T-helper 17 cell (primary cell): ENCODE data around the gene BRINP3. TPM values are rescaled to one million over a fixed set of nuclear protein-coding genes. Genes with fewer than 3 reads are reported as not detected.
"Not testable (repeated sequence)": the region's sequence is repeated elsewhere in the genome, so short reads cannot be mapped to it uniquely, and the experiment has no call there.

Source experiments
- ATAC-seq: fragments of 150-1000 bp; cut with Tn5 transposase; 2 replicates; pipeline ENCODE4 v1.10.0; 2021; ENCODE audit warnings: mild to moderate bottlenecking, moderate library complexity
- DNase-seq, 3 donors: peaks; one replicate each; pipeline versions ENCODE4 v3.0.0 to v3.0.0-alpha.2; 2020 to 2021
- H3K9me3 ChIP-seq: one replicate; pipeline ENCODE4 v1.7.0; 2013; ENCODE audit warnings: low read length, mild to moderate bottlenecking; ENCODE audit not compliant: control insufficient read depth, poor library complexity, severe bottlenecking
- H3K27ac Mint-ChIP-seq: one replicate; pipeline ENCODE4 v1.8.0; 2022; ENCODE audit warnings: mild to moderate bottlenecking, moderate library complexity, mixed read lengths
- H3K27me3 Mint-ChIP-seq: one replicate; pipeline ENCODE4 v1.8.0; 2022; ENCODE audit warnings: mixed read lengths
- H3K36me3 Mint-ChIP-seq: one replicate; pipeline ENCODE4 v1.8.0; 2022; ENCODE audit warnings: low read depth, mixed read lengths
- H3K4me1 Mint-ChIP-seq: one replicate; pipeline ENCODE4 v1.8.0; 2022; ENCODE audit warnings: mild to moderate bottlenecking, mixed read lengths
- H3K4me3 Mint-ChIP-seq: one replicate; pipeline ENCODE4 v1.8.0; 2022; ENCODE audit warnings: mild to moderate bottlenecking, moderate library complexity, mixed read lengths
- total RNA-seq, 4 donors: library from RNA in 2 of 4; stranded (reverse) in 2 of 4; gene quantifications; one replicate each; pipeline ENCODE4 v1.2.3 and lab custom pipeline; 2022 to 2026

The BRINP3 gene
- total RNA-seq, 2 donors from 2014 or later, result not detected

DNA sequence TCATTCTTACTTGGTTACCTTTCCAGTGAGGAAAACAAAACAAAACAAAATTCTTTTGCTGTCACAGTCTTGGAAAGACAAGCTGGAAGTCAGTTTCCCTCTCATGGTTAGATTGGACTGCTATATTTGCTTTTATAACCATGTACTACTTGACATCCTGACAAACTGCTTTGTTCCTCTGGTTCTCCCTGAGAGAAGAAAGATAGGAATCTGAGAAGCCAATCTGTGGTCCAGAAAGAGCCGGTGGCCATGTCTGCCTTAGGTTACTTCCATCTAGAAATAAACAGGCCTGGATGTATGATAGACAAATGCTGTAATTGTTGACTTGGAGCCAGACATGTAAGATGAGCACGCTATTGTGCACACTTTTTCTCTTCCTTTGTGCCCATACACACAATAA, 330.0 kb downstream of the BRINP3 start:
- no peak for ATAC-seq
- DNase-seq, result no peak
- H3K4me3 Mint-ChIP-seq, result no peak overlapping the region
- no peaks in the 10 kb centered on the region for H3K4me1 Mint-ChIP-seq
- no peaks in the 10 kb centered on the region for H3K36me3 Mint-ChIP-seq
- no peak overlapping the region for H3K27ac Mint-ChIP-seq
- no peaks in the 10 kb centered on the region for H3K27me3 Mint-ChIP-seq
- H3K9me3 ChIP-seq, result no peaks in the 10 kb centered on the region

DNA sequence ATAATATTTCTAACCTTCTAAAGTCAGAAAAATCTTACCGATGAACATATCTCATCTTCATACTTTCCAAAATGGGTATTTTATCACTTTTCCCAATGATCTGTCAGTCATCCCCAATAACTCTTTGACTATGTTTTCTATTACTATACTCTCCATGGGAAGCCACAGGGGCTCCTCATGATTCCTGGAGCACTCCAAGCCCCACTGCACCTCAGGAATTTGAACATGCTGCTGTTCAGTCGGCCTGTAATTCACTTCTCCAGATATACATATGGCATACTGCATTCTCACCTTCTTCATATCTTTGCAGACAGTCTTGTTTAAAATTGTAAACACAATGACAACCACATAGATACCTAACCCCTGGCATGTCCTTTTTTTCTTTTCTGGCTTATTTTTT, 333.0 kb downstream of the BRINP3 start:
- no peak for ATAC-seq
- no peaks in the 10 kb centered on the region for H3K9me3 ChIP-seq
- Mint-ChIP-seq H3K4me1 (no peaks in the 10 kb centered on the region), H3K4me3 (no peak overlapping the region), H3K27me3 (no peaks in the 10 kb centered on the region), H3K27ac (no peak overlapping the region), H3K36me3 (no peaks in the 10 kb centered on the region)
- no peak for DNase-seq

DNA sequence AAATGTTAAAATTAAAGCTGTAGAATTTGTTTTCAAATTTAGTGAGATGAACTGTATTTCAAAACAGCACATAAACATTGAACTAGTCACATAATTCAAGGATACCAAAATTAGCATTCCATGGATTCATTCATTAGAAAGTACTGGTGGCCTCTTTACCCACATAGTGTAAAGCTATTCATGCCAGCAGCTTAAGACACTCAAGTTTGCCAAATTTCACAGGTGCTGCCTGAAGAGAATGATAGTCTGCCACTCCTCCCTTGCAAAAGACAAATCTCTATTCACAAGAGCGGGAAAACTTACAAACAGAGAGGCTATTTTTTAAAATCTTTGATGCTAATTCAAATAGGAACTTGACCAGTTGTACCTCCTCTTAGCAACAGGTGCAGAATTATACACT, 337.0 kb downstream of the BRINP3 start:
- H3K9me3 ChIP-seq, result no peaks in the 10 kb centered on the region
- no peak overlapping the region for H3K4me3 Mint-ChIP-seq
- no peak for DNase-seq
- H3K4me1 Mint-ChIP-seq, result no peaks in the 10 kb centered on the region
- no peaks in the 10 kb centered on the region for H3K36me3 Mint-ChIP-seq
- no peak overlapping the region for H3K27ac Mint-ChIP-seq
- H3K27me3 Mint-ChIP-seq, result no peaks in the 10 kb centered on the region
- no peak for ATAC-seq

DNA sequence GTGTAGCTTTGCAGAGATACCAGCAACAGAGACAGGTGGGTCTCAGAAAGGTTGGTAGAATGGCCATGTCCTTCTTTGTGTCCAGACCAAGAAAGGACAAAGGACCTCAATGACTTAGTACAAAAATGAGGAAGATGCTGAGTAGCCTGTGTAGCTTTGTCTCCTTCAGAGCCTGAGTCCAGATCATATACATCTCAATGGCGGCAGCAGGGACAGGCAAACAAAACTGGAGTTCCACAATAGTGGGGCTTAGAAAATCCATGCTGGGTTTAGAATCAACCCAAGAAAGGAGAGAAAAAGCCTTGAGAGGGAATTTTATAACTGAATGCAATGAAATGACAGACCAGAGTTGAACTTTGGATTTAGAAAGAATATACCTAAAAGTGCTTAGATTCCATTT, 339.0 kb downstream of the BRINP3 start:
- no peak overlapping the region for H3K27ac Mint-ChIP-seq
- no peaks in the 10 kb centered on the region for H3K27me3 Mint-ChIP-seq
- H3K36me3 Mint-ChIP-seq, result no peaks in the 10 kb centered on the region
- no peaks in the 10 kb centered on the region for H3K9me3 ChIP-seq
- H3K4me3 Mint-ChIP-seq, result no peak overlapping the region
- ATAC-seq, result no peak
- no peak for DNase-seq
- H3K4me1 Mint-ChIP-seq, result no peaks in the 10 kb centered on the region

DNA sequence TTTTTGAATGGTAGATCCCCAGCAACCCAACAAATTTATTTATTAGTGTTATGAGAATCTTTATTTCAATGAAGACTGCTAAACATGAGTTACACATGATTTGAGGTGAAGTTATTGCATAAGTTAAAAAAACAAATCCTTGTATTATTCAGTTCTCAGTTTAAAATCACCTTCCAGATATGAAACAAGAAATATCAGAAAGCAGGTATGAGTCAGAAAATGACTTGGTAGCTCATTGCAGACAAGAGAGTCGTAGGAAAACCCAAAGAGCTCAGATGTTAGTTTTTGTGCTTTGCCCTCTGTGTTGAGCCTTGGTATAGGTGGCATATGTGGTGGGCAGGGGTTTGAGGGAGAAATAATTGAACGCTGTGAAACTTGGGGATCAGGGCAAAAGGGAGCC, 339.4 kb downstream of the BRINP3 start:
- Mint-ChIP-seq H3K4me1 (no peaks in the 10 kb centered on the region), H3K36me3 (no peaks in the 10 kb centered on the region), H3K27ac (no peak overlapping the region), H3K27me3 (no peaks in the 10 kb centered on the region), H3K4me3 (no peak overlapping the region)
- DNase-seq (no peak), ATAC-seq (no peak)
- H3K9me3 ChIP-seq, result no peaks in the 10 kb centered on the region

DNA sequence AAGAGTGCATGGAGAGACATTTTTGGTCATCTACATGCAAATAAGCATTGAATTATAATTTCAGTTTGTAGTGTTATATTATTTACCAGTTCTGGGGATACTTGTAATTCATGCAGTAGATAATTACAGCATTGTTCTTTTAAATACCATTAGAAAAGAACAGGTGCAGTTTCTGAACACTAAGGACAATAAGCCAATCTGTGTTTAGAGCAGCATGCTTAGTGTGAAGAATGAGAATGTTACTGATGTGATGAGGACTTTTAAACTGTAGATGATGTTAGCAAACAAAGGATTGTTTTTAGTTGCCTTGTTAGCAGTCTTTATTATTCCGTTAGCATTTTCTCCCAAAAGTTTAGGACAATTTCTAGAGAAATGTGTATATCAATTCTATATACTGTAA, 348.3 kb downstream of the BRINP3 start:
- Mint-ChIP-seq H3K36me3 (no peaks in the 10 kb centered on the region), H3K27ac (no peak overlapping the region), H3K27me3 (no peaks in the 10 kb centered on the region), H3K4me1 (no peaks in the 10 kb centered on the region), H3K4me3 (no peak overlapping the region)
- H3K9me3 ChIP-seq, result no peaks in the 10 kb centered on the region
- ATAC-seq, result no peak
- no peak for DNase-seq

DNA sequence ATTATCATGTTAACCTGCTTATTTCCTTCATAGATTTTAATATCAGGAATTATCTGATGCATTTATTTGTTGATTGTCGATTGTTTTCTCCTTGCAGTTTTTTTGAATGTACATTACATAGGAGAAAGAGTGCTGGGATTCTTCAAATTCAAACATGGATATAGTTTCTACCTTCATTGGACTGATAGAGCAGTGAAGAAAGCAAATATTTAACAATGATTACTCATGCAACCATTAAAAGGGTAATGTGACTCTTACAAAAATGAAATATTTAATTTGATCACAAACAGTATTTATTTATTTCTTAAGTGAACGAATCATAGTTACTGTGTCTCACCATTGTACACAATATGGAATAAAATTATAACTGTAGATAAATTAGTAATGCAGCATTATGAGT, 350.9 kb downstream of the BRINP3 start:
- Mint-ChIP-seq H3K27ac (no peak overlapping the region), H3K4me3 (no peak overlapping the region), H3K27me3 (no peaks in the 10 kb centered on the region), H3K4me1 (no peaks in the 10 kb centered on the region), H3K36me3 (no peaks in the 10 kb centered on the region)
- no peak for DNase-seq
- no peaks in the 10 kb centered on the region for H3K9me3 ChIP-seq
- no peak for ATAC-seq

DNA sequence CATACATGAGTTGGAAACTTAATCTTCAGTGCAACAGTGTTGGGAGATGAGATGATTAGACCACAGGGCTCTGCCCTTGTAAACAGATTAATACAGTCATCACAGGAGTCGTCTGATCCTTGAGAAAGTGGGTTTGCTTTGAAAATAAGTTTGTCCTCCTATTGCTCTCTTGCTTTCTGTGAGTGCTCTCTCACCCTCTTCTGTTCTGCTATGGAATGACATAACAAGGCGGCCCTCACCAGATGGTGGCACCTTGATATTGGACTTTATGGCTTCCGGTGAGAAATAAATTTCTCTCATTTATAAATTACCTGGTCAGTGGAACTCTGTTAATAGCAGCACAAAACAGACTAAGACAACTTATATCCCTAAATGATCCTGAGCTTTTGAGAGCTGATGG, 353.6 kb downstream of the BRINP3 start:
- no peak for ATAC-seq
- no peaks in the 10 kb centered on the region for H3K9me3 ChIP-seq
- H3K27ac Mint-ChIP-seq, result no peak overlapping the region
- no peaks in the 10 kb centered on the region for H3K27me3 Mint-ChIP-seq
- no peak for DNase-seq
- H3K36me3 Mint-ChIP-seq, result no peaks in the 10 kb centered on the region
- H3K4me3 Mint-ChIP-seq, result no peak overlapping the region
- no peaks in the 10 kb centered on the region for H3K4me1 Mint-ChIP-seq

DNA sequence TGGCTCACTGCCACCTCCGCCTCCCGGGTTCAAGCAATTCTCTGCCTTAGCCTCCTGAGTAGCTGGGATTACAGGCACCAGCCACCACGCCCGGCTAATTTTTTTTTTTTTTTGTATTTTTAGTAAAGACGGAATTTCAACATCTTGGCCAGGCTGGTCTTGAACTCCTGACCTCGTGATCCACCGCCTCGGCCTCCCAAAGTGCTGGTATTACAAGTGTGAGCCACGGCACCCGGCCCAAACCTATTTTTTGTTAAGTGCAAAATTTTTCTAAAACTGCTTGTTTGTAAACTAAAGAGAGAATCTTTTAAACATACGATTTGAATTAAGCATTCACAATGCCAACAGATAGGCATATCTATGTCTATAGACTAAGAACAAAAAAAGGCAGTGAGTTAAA, 357.1 kb downstream of the BRINP3 start:
- not testable (repeated sequence) for H3K36me3 Mint-ChIP-seq, H3K27me3 Mint-ChIP-seq, ATAC-seq, DNase-seq, H3K9me3 ChIP-seq, H3K4me1 Mint-ChIP-seq, H3K4me3 Mint-ChIP-seq, H3K27ac Mint-ChIP-seq

DNA sequence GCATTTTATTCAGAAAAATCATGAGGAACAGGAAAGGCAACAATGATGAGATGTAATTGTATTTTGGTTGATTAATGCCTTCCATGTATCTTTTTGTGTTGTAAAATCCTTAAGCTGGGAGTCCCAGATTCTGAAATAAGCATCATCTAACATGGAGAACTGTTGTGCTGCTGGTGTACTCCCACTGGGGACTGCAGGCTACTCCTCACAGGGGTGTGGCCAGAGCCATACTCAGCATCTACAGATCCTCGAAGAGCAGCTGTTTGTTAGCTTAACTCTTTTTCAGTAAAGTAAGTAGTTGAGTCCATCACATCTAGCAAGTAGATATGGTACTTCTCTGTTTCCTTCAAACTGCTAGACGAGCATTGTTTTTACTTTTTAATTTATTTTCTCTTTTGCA, 358.0 kb downstream of the BRINP3 start:
- H3K27ac Mint-ChIP-seq, result no peak overlapping the region
- H3K27me3 Mint-ChIP-seq, result no peaks in the 10 kb centered on the region
- H3K9me3 ChIP-seq, result no peaks in the 10 kb centered on the region
- no peaks in the 10 kb centered on the region for H3K4me1 Mint-ChIP-seq
- H3K4me3 Mint-ChIP-seq, result no peak overlapping the region
- DNase-seq, result no peak
- H3K36me3 Mint-ChIP-seq, result no peaks in the 10 kb centered on the region
- no peak for ATAC-seq

DNA sequence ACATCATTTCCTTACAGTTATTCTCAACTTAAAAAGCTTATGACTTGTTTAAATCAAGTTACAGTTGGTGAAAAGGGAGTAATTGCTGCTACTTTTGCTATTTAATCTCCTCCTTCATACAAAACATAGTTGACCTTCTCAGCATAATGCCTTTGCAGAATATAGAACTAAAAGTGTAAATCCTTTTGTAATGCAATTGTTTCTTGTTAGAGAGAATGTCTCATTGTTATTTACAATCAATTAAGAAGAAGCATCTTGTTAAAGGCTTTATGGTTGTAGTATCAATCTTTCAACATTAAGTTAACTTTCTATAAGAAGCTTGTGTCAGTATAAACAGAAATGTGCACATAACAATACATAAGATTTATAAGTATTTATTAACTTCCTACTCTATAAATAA, 360.7 kb downstream of the BRINP3 start:
- Mint-ChIP-seq H3K27ac (no peak overlapping the region), H3K27me3 (no peaks in the 10 kb centered on the region), H3K4me1 (no peaks in the 10 kb centered on the region), H3K36me3 (no peaks in the 10 kb centered on the region), H3K4me3 (no peak overlapping the region)
- DNase-seq (no peak), ATAC-seq (no peak)
- H3K9me3 ChIP-seq, result no peaks in the 10 kb centered on the region

DNA sequence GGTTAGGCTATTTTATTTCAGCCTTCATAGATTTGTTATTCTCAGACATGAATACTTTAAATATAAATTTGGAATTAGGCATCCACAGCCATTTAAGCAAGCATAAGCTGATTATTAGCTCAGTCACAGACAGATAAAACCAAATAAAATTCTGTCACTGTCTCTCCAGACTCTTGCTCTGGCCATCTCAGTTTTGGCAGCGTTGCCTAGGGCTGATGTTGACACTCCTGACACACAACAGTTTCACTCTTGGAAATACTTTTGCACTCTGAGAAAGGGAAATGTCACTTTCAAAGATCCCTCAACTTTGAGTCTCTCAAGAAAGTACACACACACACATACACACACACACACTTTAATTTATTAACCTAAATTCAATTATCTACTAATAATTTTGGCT, 372.7 kb downstream of the BRINP3 start:
- Mint-ChIP-seq H3K36me3 (no peaks in the 10 kb centered on the region), H3K4me3 (no peak overlapping the region), H3K4me1 (no peaks in the 10 kb centered on the region), H3K27me3 (no peaks in the 10 kb centered on the region), H3K27ac (no peak overlapping the region)
- ATAC-seq, result no peak
- no peak for DNase-seq
- H3K9me3 ChIP-seq, result no peaks in the 10 kb centered on the region

DNA sequence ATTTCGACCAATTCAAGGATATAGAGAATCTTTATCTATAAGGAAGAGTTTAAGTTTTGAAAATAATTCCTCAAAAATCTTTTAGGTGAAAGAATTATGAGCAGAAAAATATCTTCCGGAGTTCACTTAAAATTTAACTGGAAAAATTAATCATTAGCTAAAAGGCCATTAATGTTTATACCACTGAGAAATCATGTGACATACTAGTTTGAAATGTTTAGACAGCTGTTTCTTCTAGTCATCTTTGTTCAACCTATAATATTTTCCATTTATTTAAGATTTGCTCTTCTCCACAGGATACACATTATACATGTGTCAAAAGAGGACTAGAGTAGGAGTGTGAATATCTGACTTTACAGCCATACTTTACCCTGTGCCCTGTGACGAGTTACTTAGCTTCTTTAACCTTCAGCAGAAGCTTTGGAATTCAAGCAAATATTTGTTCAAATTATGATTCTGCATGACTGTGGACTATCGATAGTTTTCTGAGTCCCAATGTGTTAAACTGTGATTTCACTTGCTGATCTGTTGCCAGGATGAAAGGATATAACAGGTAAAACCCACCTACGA, 374.8 kb downstream of the BRINP3 start:
- no peak overlapping the region for H3K27ac Mint-ChIP-seq
- ATAC-seq (no peak), DNase-seq (no peak)
- H3K4me3 Mint-ChIP-seq, result no peak overlapping the region
- no peaks in the 10 kb centered on the region for H3K9me3 ChIP-seq
- no peaks in the 10 kb centered on the region for H3K36me3 Mint-ChIP-seq
- no peaks in the 10 kb centered on the region for H3K27me3 Mint-ChIP-seq
- H3K4me1 Mint-ChIP-seq, result no peaks in the 10 kb centered on the region

DNA sequence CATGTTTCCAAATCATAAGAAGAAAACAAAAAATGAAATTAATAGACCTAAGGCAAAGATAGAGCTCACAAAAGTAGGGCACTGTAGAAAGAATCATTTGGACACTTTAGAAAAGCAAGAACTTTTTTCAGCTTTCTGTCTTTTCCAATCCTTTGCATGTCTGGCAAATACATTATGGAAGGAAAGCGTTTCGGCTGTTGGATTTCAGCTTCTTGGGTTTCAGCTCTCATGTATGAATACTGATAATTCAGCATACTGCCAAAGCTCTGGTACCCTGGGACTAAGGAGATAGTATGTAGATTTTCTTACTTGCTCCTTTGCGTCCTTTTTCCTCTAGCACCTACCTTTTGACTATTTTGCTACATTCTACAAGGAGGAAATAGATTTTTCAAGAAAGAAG, 375.9 kb downstream of the BRINP3 start:
- no peaks in the 10 kb centered on the region for H3K9me3 ChIP-seq
- DNase-seq (no peak), ATAC-seq (no peak)
- no peaks in the 10 kb centered on the region for H3K4me1 Mint-ChIP-seq
- no peak overlapping the region for H3K27ac Mint-ChIP-seq
- H3K36me3 Mint-ChIP-seq, result no peaks in the 10 kb centered on the region
- no peak overlapping the region for H3K4me3 Mint-ChIP-seq
- no peaks in the 10 kb centered on the region for H3K27me3 Mint-ChIP-seq

DNA sequence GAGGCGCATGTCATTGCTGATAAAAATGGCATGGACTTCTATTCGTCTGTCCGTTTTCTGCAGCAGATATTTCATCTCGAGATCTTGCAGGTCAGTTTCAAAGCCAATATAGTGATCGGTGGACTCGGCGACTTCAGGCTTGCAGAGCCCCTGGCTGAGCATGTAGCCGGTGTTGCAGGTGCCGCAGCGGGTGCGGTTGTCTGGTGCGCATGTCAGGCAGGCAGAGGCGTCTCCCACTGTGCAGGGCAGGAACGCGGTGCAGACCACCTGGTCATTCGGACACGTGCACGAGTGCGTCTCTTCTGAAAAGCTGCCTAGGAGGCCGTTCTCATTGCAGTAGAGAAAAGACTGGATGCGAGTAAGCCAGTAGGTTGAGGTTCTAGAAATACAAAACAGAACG, 378.9 kb downstream of the BRINP3 start:
- H3K9me3 ChIP-seq, result no peaks in the 10 kb centered on the region
- H3K4me1 Mint-ChIP-seq, result no peaks in the 10 kb centered on the region
- no peak overlapping the region for H3K27ac Mint-ChIP-seq
- ATAC-seq, result no peak
- H3K4me3 Mint-ChIP-seq, result no peak overlapping the region
- no peak for DNase-seq
- H3K36me3 Mint-ChIP-seq, result no peaks in the 10 kb centered on the region
- H3K27me3 Mint-ChIP-seq, result no peaks in the 10 kb centered on the region
